ENCODE results near the gene C15orf61. TPM values are rescaled to one million over a fixed set of nuclear protein-coding genes. Genes with fewer than 3 reads are reported as not detected.

Gene C15orf61
- total RNA-seq, 1 experiment from 2014 or later = 10.5 TPM

- H3K4me3 Mint-ChIP-seq (ENCODE audit: unreplicated experiment) = no peak overlapping the region
- H3K36me3 Mint-ChIP-seq (ENCODE audit: insufficient read depth, unreplicated experiment) = no peaks in the 10 kb centered on the region
- no peak overlapping the region for H3K27ac Mint-ChIP-seq (ENCODE audit: unreplicated experiment)
- no peaks in the 10 kb centered on the region for H3K36me3 ChIP-seq (ENCODE audit: control insufficient read depth, insufficient read depth, low read length)
- H3K4me1 ChIP-seq = 0 out of 2 replicates have a peak, but pooled peaks cover 1% of the 10 kb centered on the region
- DNase-seq = no peak
- H3K27me3 Mint-ChIP-seq (ENCODE audit: insufficient read depth, unreplicated experiment) = no peaks in the 10 kb centered on the region
- no TSS peak for BruUV-seq (replicated peaks)
- no peaks in the 10 kb centered on the region for H3K27me3 ChIP-seq (replicated peaks; ENCODE audit: control insufficient read depth, insufficient read depth, low read length)
- no peak overlapping the region for H3K4me3 ChIP-seq (ENCODE audit: low read depth, low read length)
- no peaks in the 10 kb centered on the region for H3K9me3 ChIP-seq
- TF ChIP-seq CTCF (IDR thresholded peaks at IDR 0.05; ENCODE audit: insufficient read depth in 1 of 2, low read depth in 1 of 2, low read length in 1 of 2, severe bottlenecking in 1 of 2, unreplicated experiment in 1 of 2) = no peak
- POLR2A ChIA-PET = no interaction called here
- H3K4me1 Mint-ChIP-seq (ENCODE audit: low read depth, unreplicated experiment) = no peaks in the 10 kb centered on the region
- intact Hi-C loops (cut with micrococcal nuclease; ENCODE audit: unreplicated experiment) = no loop called here
- CTCF ChIA-PET = no interaction called here
- no peaks in the 10 kb centered on the region for H3K9me3 Mint-ChIP-seq (ENCODE audit: unreplicated experiment)
Observed at GRCh38 chr15:67548236-67548852, 27.4 kb downstream of the C15orf61 start.

- no peaks in the 10 kb centered on the region for H3K9me3 ChIP-seq
- Mint-ChIP-seq H3K27ac (ENCODE audit: unreplicated experiment) (no peak overlapping the region), H3K9me3 (ENCODE audit: unreplicated experiment) (no peaks in the 10 kb centered on the region), H3K4me3 (ENCODE audit: unreplicated experiment) (no peak overlapping the region), H3K36me3 (ENCODE audit: insufficient read depth, unreplicated experiment) (no peaks in the 10 kb centered on the region), H3K4me1 (ENCODE audit: low read depth, unreplicated experiment) (no peaks in the 10 kb centered on the region), H3K27me3 (ENCODE audit: insufficient read depth, unreplicated experiment) (no peaks in the 10 kb centered on the region)
- no peak overlapping the region for H3K4me3 ChIP-seq (ENCODE audit: low read depth, low read length)
- DNase-seq = no peak
- H3K36me3 ChIP-seq (ENCODE audit: control insufficient read depth, insufficient read depth, low read length) = no peaks in the 10 kb centered on the region
- BruUV-seq (replicated peaks) = no TSS peak
- ChIA-PET POLR2A (interaction anchor here (0.7 kb wide), 1 partner anchor 11 kb away, joined by 5 read pairs; no protein-coding TSS in a partner anchor), CTCF (no interaction called here)
- H3K4me1 ChIP-seq = no peaks in the 10 kb centered on the region
- intact Hi-C loops (cut with micrococcal nuclease; ENCODE audit: unreplicated experiment) = no loop called here
- H3K27me3 ChIP-seq (replicated peaks; ENCODE audit: control insufficient read depth, insufficient read depth, low read length) = no peaks in the 10 kb centered on the region
- no peak for TF ChIP-seq CTCF (IDR thresholded peaks at IDR 0.05; ENCODE audit: insufficient read depth in 1 of 2, low read depth in 1 of 2, low read length in 1 of 2, severe bottlenecking in 1 of 2, unreplicated experiment in 1 of 2)
Observed at GRCh38 chr15:67548862-67549651, 28.1 kb downstream of the C15orf61 start.

- Mint-ChIP-seq H3K4me3 (ENCODE audit: unreplicated experiment) (no peak overlapping the region), H3K27me3 (ENCODE audit: insufficient read depth, unreplicated experiment) (no peaks in the 10 kb centered on the region), H3K9me3 (ENCODE audit: unreplicated experiment) (no peaks in the 10 kb centered on the region), H3K4me1 (ENCODE audit: low read depth, unreplicated experiment) (no peaks in the 10 kb centered on the region), H3K36me3 (ENCODE audit: insufficient read depth, unreplicated experiment) (no peaks in the 10 kb centered on the region), H3K27ac (ENCODE audit: unreplicated experiment) (no peak overlapping the region)
- BruUV-seq (replicated peaks) = no TSS peak
- Histone ChIP-seq H3K36me3 (ENCODE audit: control insufficient read depth, insufficient read depth, low read length) (no peaks in the 10 kb centered on the region; the same call in 1 of the 2 replicates), H3K27me3 (replicated peaks; ENCODE audit: control insufficient read depth, insufficient read depth, low read length) (no peaks in the 10 kb centered on the region), H3K9me3 (no peaks in the 10 kb centered on the region), H3K4me1 (no peaks in the 10 kb centered on the region), H3K4me3 (ENCODE audit: low read depth, low read length) (no peak overlapping the region)
- ChIA-PET POLR2A (no interaction called here), CTCF (no interaction called here)
- intact Hi-C loops (cut with micrococcal nuclease; ENCODE audit: unreplicated experiment) = no loop called here
- no peak for TF ChIP-seq CTCF (IDR thresholded peaks at IDR 0.05; ENCODE audit: insufficient read depth in 1 of 2, low read depth in 1 of 2, low read length in 1 of 2, severe bottlenecking in 1 of 2, unreplicated experiment in 1 of 2)
- no peak for DNase-seq
Observed at GRCh38 chr15:67549736-67550135, 28.8 kb downstream of the C15orf61 start.
